ENCODE measurements around the gene FILIP1L. TPM values are rescaled to one million over a fixed set of nuclear protein-coding genes. Genes with fewer than 3 reads are reported as not detected.

FILIP1L gene
- total and polyA plus RNA-seq, 2 experiments from 2014 or later, result 0.45 to 0.82 TPM

DNA sequence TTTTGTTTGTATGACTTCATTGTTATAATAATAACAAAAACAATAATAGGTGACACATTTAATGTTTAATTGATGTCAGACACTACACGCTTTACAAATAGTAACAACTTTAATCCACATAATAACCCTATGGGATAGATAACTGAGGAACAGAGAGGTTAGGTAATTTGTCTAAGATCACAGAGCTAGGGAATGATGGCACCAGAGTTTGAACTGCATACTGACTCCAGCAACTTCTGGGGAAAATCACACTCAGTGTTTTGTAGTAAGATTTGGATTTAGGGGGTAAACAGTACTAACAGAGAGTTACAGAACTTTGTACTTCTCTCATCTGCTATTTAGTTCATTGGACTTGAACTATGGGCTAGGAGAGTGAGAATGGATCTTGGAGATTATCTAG, 230.6 kb downstream of the FILIP1L start:
- H3K36me3 ChIP-seq, result no peaks in the 10 kb centered on the region
- no peak for DNase-seq (ENCODE audit: low read depth in 1 of 2, low spot score in 1 of 2)

DNA sequence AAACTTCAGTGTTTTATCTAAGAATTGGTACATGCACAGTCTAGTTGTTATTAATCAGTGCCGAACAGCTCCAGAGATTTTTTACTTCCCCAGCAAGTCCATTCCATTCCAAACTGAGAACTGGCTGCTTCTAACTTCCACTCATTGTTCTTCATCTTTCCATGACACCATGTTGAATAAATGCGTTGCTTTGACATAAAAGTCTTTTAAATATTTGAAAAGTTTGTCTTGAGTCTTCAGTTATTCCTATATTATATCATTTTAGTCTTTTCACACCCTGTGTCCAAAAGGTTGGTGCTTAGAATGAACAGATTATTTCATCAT, 231.2 kb downstream of the FILIP1L start:
- H3K9me3 ChIP-seq (ENCODE audit: low read depth), result no peaks in the 10 kb centered on the region
- H3K27ac ChIP-seq, result no peak overlapping the region
- TF ChIP-seq, protein P1, sequence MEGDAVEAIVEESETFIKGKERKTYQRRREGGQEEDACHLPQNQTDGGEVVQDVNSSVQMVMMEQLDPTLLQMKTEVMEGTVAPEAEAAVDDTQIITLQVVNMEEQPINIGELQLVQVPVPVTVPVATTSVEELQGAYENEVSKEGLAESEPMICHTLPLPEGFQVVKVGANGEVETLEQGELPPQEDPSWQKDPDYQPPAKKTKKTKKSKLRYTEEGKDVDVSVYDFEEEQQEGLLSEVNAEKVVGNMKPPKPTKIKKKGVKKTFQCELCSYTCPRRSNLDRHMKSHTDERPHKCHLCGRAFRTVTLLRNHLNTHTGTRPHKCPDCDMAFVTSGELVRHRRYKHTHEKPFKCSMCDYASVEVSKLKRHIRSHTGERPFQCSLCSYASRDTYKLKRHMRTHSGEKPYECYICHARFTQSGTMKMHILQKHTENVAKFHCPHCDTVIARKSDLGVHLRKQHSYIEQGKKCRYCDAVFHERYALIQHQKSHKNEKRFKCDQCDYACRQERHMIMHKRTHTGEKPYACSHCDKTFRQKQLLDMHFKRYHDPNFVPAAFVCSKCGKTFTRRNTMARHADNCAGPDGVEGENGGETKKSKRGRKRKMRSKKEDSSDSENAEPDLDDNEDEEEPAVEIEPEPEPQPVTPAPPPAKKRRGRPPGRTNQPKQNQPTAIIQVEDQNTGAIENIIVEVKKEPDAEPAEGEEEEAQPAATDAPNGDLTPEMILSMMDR (IDR thresholded peaks at IDR 0.05; ENCODE audit: low read depth, low read length), result no peak
- no peak overlapping the region for H3K4me3 ChIP-seq
- H3K36me3 ChIP-seq, result no peaks in the 10 kb centered on the region
- no peaks in the 10 kb centered on the region for H3K27me3 ChIP-seq
- no peak for DNase-seq (ENCODE audit: low read depth in 1 of 2, low spot score in 1 of 2)
- no peaks in the 10 kb centered on the region for H3K4me1 ChIP-seq (ENCODE audit: low read depth)

More for the DNA sequence above, 230.6 kb downstream of the FILIP1L start:
- no peak overlapping the region for H3K27ac ChIP-seq
- TF ChIP-seq, protein P1 (IDR thresholded peaks at IDR 0.05; ENCODE audit: low read depth, low read length), result no peak
- H3K27me3 ChIP-seq, result no peaks in the 10 kb centered on the region
- no peaks in the 10 kb centered on the region for H3K9me3 ChIP-seq (ENCODE audit: low read depth)
- H3K4me3 ChIP-seq, result no peak overlapping the region
- H3K4me1 ChIP-seq (ENCODE audit: low read depth), result no peaks in the 10 kb centered on the region

DNA sequence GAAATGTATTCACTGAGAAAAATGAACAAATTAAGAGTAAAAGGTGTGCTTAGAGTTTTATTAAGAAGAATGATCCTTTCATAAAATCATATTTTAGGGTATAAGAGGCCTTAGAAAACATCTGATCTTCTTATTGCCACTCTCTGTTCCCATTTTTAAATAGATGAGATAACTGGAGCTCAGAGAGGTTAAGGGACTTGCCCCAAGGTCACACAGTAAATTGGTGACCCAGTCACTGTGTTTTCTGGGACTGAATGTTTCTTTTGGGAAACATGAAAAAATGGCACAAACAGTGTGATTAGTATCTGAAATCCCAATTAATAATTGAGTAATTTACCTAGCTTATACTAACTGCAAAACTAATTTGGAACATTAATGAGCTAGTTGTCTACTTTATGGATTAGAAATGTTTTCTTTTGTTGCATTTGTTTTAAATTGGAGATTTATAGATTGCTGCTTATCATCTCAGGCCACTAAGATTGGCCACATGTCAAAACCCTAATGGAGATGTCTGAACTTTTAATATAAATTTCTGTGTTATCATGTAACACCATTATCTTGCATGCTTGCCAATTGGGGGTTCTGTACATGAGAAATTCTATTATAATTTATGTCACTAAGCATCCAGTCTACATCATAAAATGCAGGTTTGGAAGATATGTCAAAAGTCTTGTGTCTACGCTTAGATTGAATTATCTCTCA, 231.7 kb downstream of the FILIP1L start:
- TF ChIP-seq, protein P1 (IDR thresholded peaks at IDR 0.05; ENCODE audit: low read depth, low read length), result no peak
- Histone ChIP-seq H3K27ac (no peak overlapping the region), H3K4me3 (no peak overlapping the region), H3K27me3 (peaks cover 2% of the 10 kb centered on the region), H3K9me3 (ENCODE audit: low read depth) (no peaks in the 10 kb centered on the region), H3K36me3 (no peaks in the 10 kb centered on the region), H3K4me1 (ENCODE audit: low read depth) (no peaks in the 10 kb centered on the region)
- DNase-seq (ENCODE audit: low read depth in 1 of 2, low spot score in 1 of 2), result no peak

DNA sequence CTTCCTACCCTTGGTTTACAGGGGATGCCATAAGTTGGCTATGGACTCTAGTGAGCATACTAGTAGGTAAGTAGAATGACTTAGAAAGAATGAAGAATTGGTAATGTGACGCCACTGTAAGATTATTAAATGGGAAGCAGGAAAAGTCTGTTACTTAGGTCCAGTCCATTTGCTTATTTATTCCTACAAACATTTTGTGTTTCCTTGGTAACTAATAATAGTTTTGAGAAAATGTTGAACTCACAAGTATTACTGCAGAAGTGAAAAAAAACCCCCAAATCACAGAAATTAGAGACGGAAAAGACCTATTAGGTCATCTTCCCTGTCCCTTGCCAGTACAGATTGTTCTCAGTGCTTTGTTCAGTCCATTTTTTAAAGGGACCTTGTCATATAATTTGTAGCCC, 233.2 kb downstream of the FILIP1L start:
- Histone ChIP-seq H3K4me3 (no peak overlapping the region), H3K9me3 (ENCODE audit: low read depth) (no peaks in the 10 kb centered on the region), H3K27ac (no peak overlapping the region), H3K36me3 (no peaks in the 10 kb centered on the region), H3K4me1 (ENCODE audit: low read depth) (no peaks in the 10 kb centered on the region), H3K27me3 (peaks cover 17% of the 10 kb centered on the region)
- no peak for DNase-seq (ENCODE audit: low read depth in 1 of 2, low spot score in 1 of 2)
- TF ChIP-seq, protein P1 (IDR thresholded peaks at IDR 0.05; ENCODE audit: low read depth, low read length), result no peak

DNA sequence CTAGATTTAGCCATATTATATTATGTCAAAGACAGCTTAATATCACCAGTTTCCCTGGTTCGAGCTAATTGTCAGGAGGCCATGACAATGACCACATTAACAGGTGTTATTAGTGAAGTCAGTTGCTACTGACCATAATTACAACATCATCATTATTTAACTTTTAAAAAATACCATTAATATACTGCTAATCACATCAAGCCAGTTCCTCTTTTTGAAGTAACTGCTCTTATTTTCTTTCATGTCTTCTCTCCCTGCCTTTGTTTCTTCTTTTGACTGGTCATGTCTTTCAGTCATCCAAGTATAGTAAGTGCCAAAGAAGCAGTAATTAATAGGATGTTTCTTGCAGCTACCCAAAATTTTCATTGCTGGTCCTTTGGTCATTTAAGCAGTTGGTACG, 235.0 kb downstream of the FILIP1L start:
- DNase-seq (ENCODE audit: low read depth in 1 of 2, low spot score in 1 of 2), result no peak
- H3K36me3 ChIP-seq, result no peaks in the 10 kb centered on the region
- TF ChIP-seq, protein P1 (IDR thresholded peaks at IDR 0.05; ENCODE audit: low read depth, low read length), result no peak
- H3K4me3 ChIP-seq, result no peak overlapping the region
- no peaks in the 10 kb centered on the region for H3K4me1 ChIP-seq (ENCODE audit: low read depth)
- no peak overlapping the region for H3K27ac ChIP-seq
- H3K9me3 ChIP-seq (ENCODE audit: low read depth), result no peaks in the 10 kb centered on the region
- peaks cover 29% of the 10 kb centered on the region for H3K27me3 ChIP-seq
